ENCODE results near the gene RPL34. TPM values are rescaled to one million over a fixed set of nuclear protein-coding genes. Genes with fewer than 3 reads are reported as not detected.

Gene RPL34
- total RNA-seq, 1 experiment from 2014 or later = 695 TPM

Other genes with a start within 250 kb of the RPL34 start
- 47.2 and 49.1 TPM in 2 replicates for gene OSTC, start 30.0 kb downstream of the RPL34 start, total RNA-seq (2014; rRNA removed)
- gene ETNPPL, start 142.5 kb downstream of the RPL34 start, total RNA-seq (2014; rRNA removed) = not detected in 2 replicates